Upper lobe of right lung (tissue), 1 donor: ENCODE data around the gene SUPV3L1. TPM values are rescaled to one million over a fixed set of nuclear protein-coding genes. Genes with fewer than 3 reads are reported as not detected.
A peak's percentile ranks its signal among the peaks of the same experiment; 100 is the strongest.
"Not testable (repeated sequence)": the region's sequence is repeated elsewhere in the genome, so short reads cannot be mapped to it uniquely, and the experiment has no call there.

Source experiments
- ATAC-seq: fragments of 200-7000 bp; cut with Tn5 transposase; one replicate; pipeline ENCODE4 v1.9.1; 2020; ENCODE audit warnings: mild to moderate bottlenecking, moderate library complexity
- DNase-seq: peaks from one replicate; pipeline ENCODE4 v3.0.0-alpha.2; 2020
- H3K27ac ChIP-seq: fragments of 200-600 bp; one replicate; pipeline ENCODE4 v1.8.0; 2022
- H3K27me3 ChIP-seq: fragments of 200-600 bp; one replicate; pipeline ENCODE4 v1.8.0; 2022; ENCODE audit warnings: mild to moderate bottlenecking
- H3K36me3 ChIP-seq: fragments of 200-600 bp; one replicate; pipeline ENCODE4 v1.8.0; 2022
- H3K4me1 ChIP-seq: fragments of 200-600 bp; one replicate; pipeline ENCODE4 v1.8.0; 2022
- H3K4me3 ChIP-seq: fragments of 200-600 bp; one replicate; pipeline ENCODE4 v1.8.0; 2022; ENCODE audit warnings: mild to moderate bottlenecking
- H3K9me3 ChIP-seq: fragments of 200-600 bp; one replicate; pipeline ENCODE4 v1.8.0; 2022
- CTCF ChIP-seq: fragments of 200-600 bp; IDR thresholded peaks from one replicate; pipeline ENCODE4 v1.8.0; 2022; ENCODE audit warnings: antibody characterized with exemption
- intact Hi-C: fragments of 100-400 bp; cut with DNase I; formaldehyde crosslinking; loops from one replicate; pipeline ENCODE4 v1.11.0; 2022
- total RNA-seq: library from RNA; stranded (reverse); fragmentation: NEBNext Ultra II Directional; extraction: Animal tissue kit (Norgen Biotek cat#: 25700); gene quantifications from one replicate; pipeline ENCODE4 v1.2.1, GENCODE V29; 2021
- donor health status: DM: no; HTN: yes; CAD: no; lungs with severe emphysema.

SUPV3L1 gene
- total RNA-seq, 1 donor from 2014 or later, result 21.0 TPM

- no peak overlapping the region for H3K4me3 ChIP-seq
- ATAC-seq, result no peak
Measured at GRCh38 chr10:69246581-69247312, 66.7 kb downstream of the SUPV3L1 start.

GRCh38 chr10:69247313-69247710 lies 67.3 kb downstream of the SUPV3L1 start:
- DNase-seq, result no peak
- Histone ChIP-seq H3K4me3 (no peak overlapping the region), H3K36me3 (peaks cover 3% of the 10 kb centered on the region), H3K4me1 (no peaks in the 10 kb centered on the region), H3K27me3 (no peaks in the 10 kb centered on the region), H3K27ac (no peak overlapping the region), H3K9me3 (no peaks in the 10 kb centered on the region)
- intact Hi-C loops, result no loop called here
- no peak for ATAC-seq
- no peak for TF ChIP-seq CTCF

More at GRCh38 chr10:69246581-69247312, 66.7 kb downstream of the SUPV3L1 start:
- intact Hi-C loops, result no loop called here
- H3K27ac ChIP-seq, result no peak overlapping the region
- TF ChIP-seq CTCF, result no peak
- H3K9me3 ChIP-seq, result no peaks in the 10 kb centered on the region
- DNase-seq, result no peak
- no peaks in the 10 kb centered on the region for H3K4me1 ChIP-seq
- no peaks in the 10 kb centered on the region for H3K27me3 ChIP-seq
- H3K36me3 ChIP-seq, result no peaks in the 10 kb centered on the region

GRCh38 chr10:69248117-69248730 lies 68.2 kb downstream of the SUPV3L1 start:
- intact Hi-C loops, result no loop called here
- Histone ChIP-seq H3K9me3 (no peaks in the 10 kb centered on the region), H3K36me3 (peaks cover 3% of the 10 kb centered on the region), H3K4me1 (no peaks in the 10 kb centered on the region), H3K27ac (no peak overlapping the region), H3K4me3 (no peak overlapping the region), H3K27me3 (no peaks in the 10 kb centered on the region)
- TF ChIP-seq CTCF, result no peak
- peak; percentile 12 for ATAC-seq
- no peak for DNase-seq

- Histone ChIP-seq H3K9me3 (no peaks in the 10 kb centered on the region), H3K27me3 (no peaks in the 10 kb centered on the region), H3K4me1 (no peaks in the 10 kb centered on the region), H3K36me3 (peaks cover 3% of the 10 kb centered on the region), H3K4me3 (no peak overlapping the region), H3K27ac (no peak overlapping the region)
- ATAC-seq (no peak), DNase-seq (no peak)
- intact Hi-C loops, result no loop called here
- no peak for TF ChIP-seq CTCF
Measured at GRCh38 chr10:69250041-69250440, 70.0 kb downstream of the SUPV3L1 start.

GRCh38 chr10:69251417-69251816 lies 71.4 kb downstream of the SUPV3L1 start:
- H3K4me1 ChIP-seq, H3K27me3 ChIP-seq, DNase-seq, H3K4me3 ChIP-seq, H3K27ac ChIP-seq, H3K9me3 ChIP-seq, H3K36me3 ChIP-seq, ATAC-seq, intact Hi-C loops: not testable (repeated sequence)

- no peak for DNase-seq
Measured at GRCh38 chr10:69253171-69253570, 73.1 kb downstream of the SUPV3L1 start.

More at GRCh38 chr10:69253171-69253570, 73.1 kb downstream of the SUPV3L1 start:
- no peaks in the 10 kb centered on the region for H3K9me3 ChIP-seq
- no peaks in the 10 kb centered on the region for H3K4me1 ChIP-seq
- H3K36me3 ChIP-seq, result peaks cover 3% of the 10 kb centered on the region
- H3K4me3 ChIP-seq, result no peak overlapping the region
- H3K27me3 ChIP-seq, result no peaks in the 10 kb centered on the region
- ATAC-seq, result no peak
- no peak for TF ChIP-seq CTCF
- H3K27ac ChIP-seq, result no peak overlapping the region
- intact Hi-C loops, result no loop called here
